Small intestine (tissue), 7 donors: ENCODE measurements around the gene SLC44A4. TPM values are rescaled to one million over a fixed set of nuclear protein-coding genes. Genes with fewer than 3 reads are reported as not detected.
A peak's percentile ranks its signal among the peaks of the same experiment; 100 is the strongest.
"Not testable (repeated sequence)": the region's sequence is repeated elsewhere in the genome, so short reads cannot be mapped to it uniquely, and the experiment has no call there.

Experiments
- DNase-seq, 2 donors: peaks; one replicate each; pipeline versions ENCODE4 v3.0.0 to v3.0.0-alpha.2; 2013
- FAIRE-seq: peaks from 2 replicates; lab custom pipeline; 2012; peaks lifted over from hg19 to GRCh38; lab: Jason Lieb, UNC
- H3K27ac ChIP-seq, 3 donors: one replicate each; pipeline ENCODE4 v1.5.1; 2013; ENCODE audit warnings: low read length in 2 of 3, mild to moderate bottlenecking in 2 of 3, control low read depth in 1 of 3, inconsistent platforms in 1 of 3, low read depth in 1 of 3, moderate library complexity in 1 of 3
- H3K27me3 ChIP-seq, 3 donors: one replicate each; pipeline ENCODE4 v1.6.1; 2013; ENCODE audit warnings: low read length in 3 of 3, inconsistent platforms in 1 of 3; ENCODE audit not compliant: control insufficient read depth in 3 of 3, insufficient read depth in 3 of 3
- H3K36me3 ChIP-seq, 3 donors: one replicate each; pipeline ENCODE4 v1.6.1; 2013; ENCODE audit warnings: low read length in 3 of 3, inconsistent platforms in 1 of 3, low read depth in 1 of 3, mild to moderate bottlenecking in 1 of 3, moderate library complexity in 1 of 3; ENCODE audit not compliant: control insufficient read depth in 3 of 3, insufficient read depth in 2 of 3
- H3K4me1 ChIP-seq, 3 donors: one replicate each; pipeline ENCODE4 v1.6.1; 2013; ENCODE audit warnings: low read length in 2 of 3, inconsistent platforms in 1 of 3, low read depth in 1 of 3, mild to moderate bottlenecking in 1 of 3, moderate library complexity in 1 of 3; ENCODE audit not compliant: control insufficient read depth in 3 of 3, insufficient read depth in 2 of 3
- H3K4me3 ChIP-seq, 3 donors: one replicate each; pipeline ENCODE4 v1.5.1; 2013; ENCODE audit warnings: low read length in 3 of 3, control low read depth in 1 of 3, inconsistent platforms in 1 of 3, low read depth in 1 of 3, mild to moderate bottlenecking in 1 of 3, moderate library complexity in 1 of 3
- H3K9me3 ChIP-seq, 2 donors: one replicate each; pipeline ENCODE4 v1.6.1; 2013; ENCODE audit warnings: low read depth in 1 of 2, low read length in 1 of 2; ENCODE audit not compliant: control insufficient read depth in 2 of 2, insufficient read depth in 1 of 2
- WGBS, 3 donors: extraction: QIAGEN DNeasy Blood & Tissue Kit; methylation state at CpG; one replicate each; pipeline ENCODE4 v1.1.7; 2013; 5-methylcytosine and 5-hydroxymethylcytosine counted together
- polyA plus RNA-seq, 4 donors: library from polyadenylated mRNA; stranded (reverse) in 3 of 4; unstranded in 1 of 4; fragments of 200-250 nt in 3 of 4; fragments of 120-200 nt in 1 of 4; gene quantifications; one replicate each; pipeline versions ENCODE4 v1.2.1 to v1.2.3, GENCODE V29; 2013
- donor health status: healthy with polysubstance abuse.
- donor health status: control.
- donor health status: control.
- donor health status: Bipolar disorder and iron deficiency.
- donor health status: healthy.

Gene SLC44A4
- polyA plus RNA-seq, 4 donors: 82.3 to 215 (median 130) TPM

DNA sequence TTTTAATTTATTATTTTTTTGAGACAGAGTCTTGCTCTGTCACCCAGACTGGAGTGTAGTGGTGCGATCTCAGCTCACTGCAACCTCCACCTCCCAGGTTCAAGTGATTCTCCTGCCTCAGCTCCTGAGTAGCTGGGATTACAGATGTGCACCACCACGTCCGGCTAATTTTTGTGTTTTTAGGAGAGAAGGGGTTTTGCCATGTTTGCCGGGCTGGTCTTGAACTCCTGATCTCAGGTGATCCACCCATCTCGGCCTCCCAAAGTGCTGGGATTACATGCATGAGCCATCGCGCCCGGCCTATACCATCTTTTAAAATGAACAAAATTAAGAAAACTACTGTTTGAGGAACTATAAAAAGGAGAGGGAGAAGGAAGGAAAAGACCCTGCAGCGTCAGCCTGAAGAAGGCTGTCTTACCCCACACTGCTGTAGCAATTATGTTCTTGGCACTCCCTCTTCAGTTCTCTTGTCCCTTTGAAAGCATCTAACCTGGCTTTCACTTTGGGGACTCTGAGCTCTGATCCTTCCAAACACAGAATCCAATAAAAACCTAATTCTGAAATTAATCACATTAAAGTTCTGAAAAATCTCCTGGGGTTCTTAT lies 55.1 kb downstream of the SLC44A4 start:
- not testable (repeated sequence) for H3K27ac ChIP-seq, FAIRE-seq, H3K4me3 ChIP-seq, H3K9me3 ChIP-seq, DNase-seq, H3K36me3 ChIP-seq, H3K27me3 ChIP-seq
- peaks cover 0 to 41% (median 12%) of the 10 kb centered on the region in 3 donors for H3K4me1 ChIP-seq
- WGBS, 3 donors: 87 to 90% (median 87%) methylated on average over 9 of the region's 9 CpGs

GRCh38 chr6:31822036-31822821 lies 56.6 kb downstream of the SLC44A4 start:
- Histone ChIP-seq H3K27ac (peak overlapping the region; percentile 80 to 98 (median 95)), H3K4me1 (peaks cover 0 to 53% (median 13%) of the 10 kb centered on the region in 3 donors), H3K27me3 (no peaks in the 10 kb centered on the region), H3K36me3 (peaks cover 0 to 4% (median 0%) of the 10 kb centered on the region in 3 donors), H3K4me3 (peak overlapping the region; percentile 12 to 77 (median 56)), H3K9me3 (no peaks in the 10 kb centered on the region)
- 0 to 1% (median 1%) methylated on average over 22 to 25 of the region's 25 CpGs for WGBS, 3 donors
- FAIRE-seq: no peak
- peak; percentile 75 to 91 for DNase-seq

- DNase-seq: peak in 1 of 2 donors; percentile 83
- H3K27me3 ChIP-seq: no peaks in the 10 kb centered on the region
- H3K27ac ChIP-seq: peak overlapping the region; percentile 77 to 95 (median 80)
- H3K4me3 ChIP-seq: peak overlapping the region; percentile 12 to 77 (median 56)
- peaks cover 0 to 4% (median 0%) of the 10 kb centered on the region in 3 donors for H3K36me3 ChIP-seq
- no peaks in the 10 kb centered on the region for H3K9me3 ChIP-seq
- H3K4me1 ChIP-seq: peaks cover 0 to 49% (median 13%) of the 10 kb centered on the region in 3 donors
- 2 to 6% (median 4%) methylated on average over 39 of the region's 39 CpGs for WGBS, 3 donors
- no peak for FAIRE-seq
Measured at GRCh38 chr6:31821301-31822035, 57.3 kb downstream of the SLC44A4 start.

GRCh38 chr6:31820399-31820798 lies 58.4 kb downstream of the SLC44A4 start:
- Histone ChIP-seq H3K27ac (peak overlapping the region in 1 of 3 donors; percentile 80), H3K4me1 (peaks cover 0 to 41% (median 13%) of the 10 kb centered on the region in 3 donors)
- H3K9me3 ChIP-seq, DNase-seq, FAIRE-seq, H3K36me3 ChIP-seq, H3K4me3 ChIP-seq, H3K27me3 ChIP-seq: not testable (repeated sequence)
- WGBS, 3 donors: 79 to 91% (median 83%) methylated on average over 8 to 10 of the region's 10 CpGs

GRCh38 chr6:31819871-31820299 lies 58.9 kb downstream of the SLC44A4 start:
- Histone ChIP-seq H3K9me3 (no peaks in the 10 kb centered on the region), H3K4me3 (no peak overlapping the region), H3K4me1 (peaks cover 0 to 41% (median 13%) of the 10 kb centered on the region in 3 donors), H3K27me3 (no peaks in the 10 kb centered on the region), H3K27ac (peak overlapping the region in 2 of 3 donors; percentile 15 to 80), H3K36me3 (peaks cover 0 to 4% (median 0%) of the 10 kb centered on the region in 3 donors)
- DNase-seq: peak; percentile 65 to 66
- no peak for FAIRE-seq

DNA sequence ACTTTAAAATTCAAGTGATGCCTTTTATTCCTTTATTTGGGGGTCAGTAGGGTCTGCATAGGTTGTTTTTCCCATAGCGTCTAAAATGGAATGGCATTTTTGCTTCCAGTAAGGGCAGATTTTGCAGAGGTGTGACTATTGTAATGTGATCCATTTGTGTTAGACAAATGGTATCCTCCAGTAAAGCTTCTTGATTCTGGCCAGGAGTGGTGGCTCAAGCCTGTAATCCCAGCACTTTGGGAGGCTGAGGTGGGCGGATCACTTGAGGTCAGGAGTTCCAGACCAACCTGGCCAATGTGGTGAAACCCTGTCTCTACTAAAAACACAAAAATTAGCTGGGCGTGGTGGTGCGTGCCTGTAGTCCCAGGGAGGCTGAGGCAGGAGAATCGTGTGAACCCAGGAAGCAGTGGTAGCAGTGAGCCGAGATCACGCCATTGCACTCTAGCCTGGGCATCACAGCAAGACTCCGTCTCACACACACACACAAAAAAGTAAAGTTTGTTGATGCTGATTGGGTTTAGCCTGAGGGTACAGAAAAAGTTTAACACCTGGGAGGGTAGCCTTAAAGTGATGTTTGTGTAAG lies 60.8 kb downstream of the SLC44A4 start:
- Histone ChIP-seq H3K4me1 (peaks cover 2 to 49% (median 16%) of the 10 kb centered on the region in 3 donors), H3K4me3 (peak overlapping the region in 1 of 3 donors; percentile 34), H3K27ac (peak overlapping the region in 1 of 3 donors; percentile 43)
- H3K27me3 ChIP-seq, FAIRE-seq, H3K9me3 ChIP-seq, H3K36me3 ChIP-seq, DNase-seq: not testable (repeated sequence)
- WGBS, 3 donors: 66 to 70% (median 69%) methylated on average over 8 of the region's 8 CpGs

DNA sequence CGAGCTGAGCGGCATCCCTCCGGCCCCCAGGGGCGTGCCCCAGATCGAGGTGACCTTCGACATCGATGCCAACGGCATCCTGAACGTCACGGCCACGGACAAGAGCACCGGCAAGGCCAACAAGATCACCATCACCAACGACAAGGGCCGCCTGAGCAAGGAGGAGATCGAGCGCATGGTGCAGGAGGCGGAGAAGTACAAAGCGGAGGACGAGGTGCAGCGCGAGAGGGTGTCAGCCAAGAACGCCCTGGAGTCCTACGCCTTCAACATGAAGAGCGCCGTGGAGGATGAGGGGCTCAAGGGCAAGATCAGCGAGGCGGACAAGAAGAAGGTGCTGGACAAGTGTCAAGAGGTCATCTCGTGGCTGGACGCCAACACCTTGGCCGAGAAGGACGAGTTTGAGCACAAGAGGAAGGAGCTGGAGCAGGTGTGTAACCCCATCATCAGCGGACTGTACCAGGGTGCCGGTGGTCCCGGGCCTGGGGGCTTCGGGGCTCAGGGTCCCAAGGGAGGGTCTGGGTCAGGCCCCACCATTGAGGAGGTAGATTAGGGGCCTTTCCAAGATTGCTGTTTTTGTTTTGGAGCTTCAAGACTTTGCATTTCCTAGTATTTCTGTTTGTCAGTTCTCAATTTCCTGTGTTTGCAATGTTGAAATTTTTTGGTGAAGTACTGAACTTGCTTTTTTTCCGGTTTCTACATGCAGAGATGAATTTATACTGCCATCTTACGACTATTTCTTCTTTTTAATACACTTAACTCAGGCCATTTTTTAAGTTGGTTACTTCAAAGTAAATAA lies 61.5 kb downstream of the SLC44A4 start:
- FAIRE-seq, DNase-seq, H3K9me3 ChIP-seq, H3K36me3 ChIP-seq, H3K27me3 ChIP-seq: not testable (repeated sequence)
- H3K4me1 ChIP-seq: peaks cover 2 to 44% (median 12%) of the 10 kb centered on the region in 3 donors
- WGBS, 3 donors: 38 to 51% (median 42%) methylated on average over 12 to 15 of the region's 37 CpGs
- H3K27ac ChIP-seq: peak overlapping the region; percentile 8 to 85 (median 21)
- H3K4me3 ChIP-seq: peak overlapping the region in 2 of 3 donors; percentile 34 to 35
